GM23248 (cell line): ENCODE data around the gene DTX2.

Experiments used
- EZH2 ChIP-seq: fragments of 200-600 bp; sonication (generic); IDR thresholded peaks from 2 replicates; pipeline ENCODE4 v1.6.1; 2018; ENCODE audit warnings: antibody characterized with exemption, mild to moderate bottlenecking; ENCODE audit not compliant: insufficient read depth, poor library complexity, severe bottlenecking
- EZH2phosphoT487 ChIP-seq: fragments of 200-600 bp; sonication (generic); IDR thresholded peaks from 2 replicates; pipeline ENCODE4 v1.6.1; 2018; ENCODE audit warnings: antibody characterized with exemption, moderate library complexity, mild to moderate bottlenecking, low read depth; ENCODE audit not compliant: insufficient read depth

DNA sequence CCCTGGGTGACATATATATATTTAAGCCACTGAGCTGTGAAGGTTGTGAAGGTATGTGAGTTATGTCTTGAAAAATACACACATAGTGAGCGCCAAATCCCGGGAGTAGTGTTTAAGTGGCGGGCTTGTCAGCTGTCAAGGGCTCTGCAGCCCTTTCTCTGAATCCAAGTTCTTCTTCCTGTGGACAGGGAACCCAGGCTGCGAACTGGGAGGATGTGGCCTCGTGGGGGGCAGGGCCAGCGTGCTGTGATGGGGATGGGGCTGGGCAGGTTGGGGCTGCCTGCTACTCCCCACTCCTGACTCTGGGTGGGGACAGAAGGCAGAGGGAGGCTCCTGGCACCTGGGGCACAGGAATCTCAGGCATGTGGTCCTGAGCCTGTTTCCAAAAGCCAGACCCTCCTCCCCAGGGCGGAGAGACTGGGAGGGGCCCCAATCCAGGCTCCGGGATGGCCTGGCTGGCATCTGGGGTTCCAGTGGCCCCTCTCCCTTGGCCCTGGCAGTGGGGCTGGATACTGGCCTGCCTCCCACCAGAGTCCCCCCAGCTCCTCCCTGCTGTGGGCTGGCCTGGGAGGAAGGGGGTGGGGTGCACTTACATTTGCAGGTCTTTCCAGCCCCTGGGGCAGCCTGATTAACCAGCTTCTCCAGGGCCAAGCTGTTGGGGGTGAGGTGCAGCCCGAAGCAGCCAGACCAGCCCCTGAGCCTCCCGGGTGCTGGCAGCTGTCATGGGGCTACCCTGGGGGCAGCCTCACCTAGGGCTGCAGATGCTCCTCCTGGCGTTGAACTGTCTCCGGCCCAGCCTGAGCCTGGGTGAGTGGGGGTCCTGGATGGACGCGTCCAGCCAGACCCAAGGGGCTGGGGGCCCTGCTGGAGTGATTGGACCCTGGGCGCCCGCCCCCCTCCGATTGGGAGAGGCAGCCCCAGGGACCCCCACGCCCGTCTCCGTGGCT, 48.7 kb downstream of the DTX2 start, which contains the start of gene UPK3B:
- TF ChIP-seq EZH2 (no peak), EZH2phosphoT487 (no peak)
